H1 (cell line): ENCODE measurements around the gene SYNJ2. TPM values are rescaled to one million over a fixed set of nuclear protein-coding genes. Genes with fewer than 3 reads are reported as not detected.
A peak's percentile ranks its signal among the peaks of the same experiment; 100 is the strongest.

Source experiments
- CTCF ChIA-PET: fragments of 300-600 bp; sonication (Branson Sonifier 250); formaldehyde crosslinking; loops from one replicate; lab custom pipeline; 2021; ENCODE audit not compliant: partially characterized antibody; lab: Charles Lee
- POLR2A ChIA-PET: fragments of 300-600 bp; sonication (Branson Sonifier 250); formaldehyde crosslinking; loops from one replicate; lab custom pipeline; 2021; ENCODE audit warnings: inconsistent platforms; ENCODE audit not compliant: partially characterized antibody; lab: Charles Lee
- DNase-seq, 2 experiments: peaks; one replicate each; pipeline versions ENCODE4 v3.0.0 to v3.0.0-alpha.2; 2010 to 2022; ENCODE audit warnings: low spot score in 2 of 2, low read depth in 1 of 2, mixed read lengths in 1 of 2
- FAIRE-seq: peaks from 2 replicates; lab custom pipeline; 2011; peaks lifted over from hg19 to GRCh38; lab: Jason Lieb, UNC
- H2AFZ ChIP-seq: 2 replicates; pipeline ENCODE4 v1.8.1; 2012; ENCODE audit warnings: low read length, inconsistent platforms
- H2AK5ac ChIP-seq: 2 replicates; pipeline ENCODE4 v1.6.1; 2013; ENCODE audit warnings: low read depth, low read length
- H2BK120ac ChIP-seq: replicated peaks from 2 replicates; pipeline ENCODE3; 2013; ENCODE audit warnings: low read depth, low read length, inconsistent platforms
- H2BK12ac ChIP-seq: 2 replicates; pipeline ENCODE4 v1.6.1; 2013; ENCODE audit warnings: low read depth, low read length
- H2BK15ac ChIP-seq: 2 replicates; pipeline ENCODE4 v1.6.1; 2013; ENCODE audit warnings: low read length
- H2BK20ac ChIP-seq: 2 replicates; pipeline ENCODE4 v1.6.1; 2013; ENCODE audit warnings: low read length
- H2BK5ac ChIP-seq: 2 replicates; pipeline ENCODE4 v1.6.1; 2013; ENCODE audit warnings: low read depth, low read length
- H3K14ac ChIP-seq: 2 replicates; pipeline ENCODE4 v1.6.1; 2013; ENCODE audit warnings: inconsistent platforms; ENCODE audit not compliant: insufficient read length
- H3K18ac ChIP-seq: 2 replicates; pipeline ENCODE4 v1.6.1; 2013; ENCODE audit warnings: low read length; ENCODE audit errors: extremely low read depth
- H3K23ac ChIP-seq: 2 replicates; pipeline ENCODE4 v1.6.1; 2013; ENCODE audit warnings: inconsistent platforms; ENCODE audit not compliant: insufficient read length
- H3K23me2 ChIP-seq: 2 replicates; pipeline ENCODE4 v1.6.1; 2013; ENCODE audit warnings: low read depth, low read length
- H3K27ac ChIP-seq: 2 replicates; pipeline ENCODE4 v1.6.1; 2011; ENCODE audit warnings: low read depth, low read length, inconsistent platforms
- H3K27me3 ChIP-seq, 4 experiments: replicated peaks in 1 of 4; 1 replicate in 1 of 4; 2 replicates in 3 of 4; pipeline versions ENCODE4 v1.6.1 to v1.8.1; 2011 to 2013; ENCODE audit warnings: low read length in 3 of 4, mild to moderate bottlenecking in 3 of 4, inconsistent platforms in 2 of 4, mixed read lengths in 2 of 4, moderate library complexity in 1 of 4; ENCODE audit not compliant: control insufficient read depth in 3 of 4, insufficient read depth in 3 of 4; ENCODE audit errors: extremely low read depth in 1 of 4
- H3K36me3 ChIP-seq, 4 experiments: 2 replicates each; pipeline versions ENCODE4 v1.6.1 to v1.8.1; 2011 to 2013; ENCODE audit warnings: mild to moderate bottlenecking in 4 of 4, low read length in 3 of 4, moderate library complexity in 2 of 4, control low read depth in 1 of 4, inconsistent platforms in 1 of 4; ENCODE audit not compliant: insufficient read depth in 4 of 4, control insufficient read depth in 2 of 4
- H3K4ac ChIP-seq: replicated peaks from 2 replicates; pipeline ENCODE3; 2013; ENCODE audit warnings: low read length, low read depth, mixed read lengths, inconsistent platforms; ENCODE audit not compliant: insufficient read length
- H3K4me1 ChIP-seq, 4 experiments: replicated peaks in 1 of 4; 1 replicate in 1 of 4; 2 replicates in 3 of 4; pipeline versions ENCODE4 v1.6.1 to v1.8.1; 2011 to 2013; ENCODE audit warnings: low read length in 3 of 4, inconsistent platforms in 2 of 4, mixed read lengths in 1 of 4; ENCODE audit not compliant: insufficient read depth in 4 of 4, control insufficient read depth in 3 of 4
- H3K4me2 ChIP-seq, 2 experiments: 2 replicates each; pipeline versions ENCODE4 v1.6.1 to v1.8.1; 2011 to 2013; ENCODE audit warnings: low read depth in 2 of 2, low read length in 2 of 2, control low read depth in 1 of 2, inconsistent platforms in 1 of 2, mild to moderate bottlenecking in 1 of 2; ENCODE audit not compliant: insufficient read depth in 1 of 2
- H3K4me3 ChIP-seq, 4 experiments: fragments of 200-600, 300-600 bp in 1 of 4; sonication (generic), shearing (Covaris generic), sonication (Bioruptor Twin) in 1 of 4; 2 replicates each; pipeline versions ENCODE4 v1.5.1 to v1.8.1; 2011 to 2016; ENCODE audit warnings: low read length in 4 of 4, low read depth in 3 of 4, control low read depth in 2 of 4, inconsistent platforms in 2 of 4, mild to moderate bottlenecking in 2 of 4, mixed read lengths in 1 of 4, moderate library complexity in 1 of 4; ENCODE audit not compliant: insufficient read depth in 2 of 4; ENCODE audit errors: extremely low read depth in 1 of 4
- H3K56ac ChIP-seq: replicated peaks from 2 replicates; pipeline ENCODE3; 2013; ENCODE audit warnings: low read depth, mild to moderate bottlenecking, mixed read lengths, low read length, inconsistent platforms; ENCODE audit not compliant: insufficient read length
- H3K79me1 ChIP-seq: 2 replicates; pipeline ENCODE4 v1.6.1; 2013; ENCODE audit warnings: low read depth, low read length, control low read depth
- H3K79me2 ChIP-seq, 2 experiments: 2 replicates each; pipeline versions ENCODE4 v1.6.1 to v1.8.1; 2012 to 2013; ENCODE audit warnings: low read length in 2 of 2, mild to moderate bottlenecking in 2 of 2, inconsistent platforms in 1 of 2; ENCODE audit not compliant: insufficient read depth in 2 of 2, control insufficient read depth in 1 of 2
- H3K9ac ChIP-seq, 4 experiments: replicated peaks in 1 of 4; 1 replicate in 1 of 4; 2 replicates in 3 of 4; pipeline versions ENCODE4 v1.6.1 to v1.8.1; 2011 to 2013; ENCODE audit warnings: low read depth in 3 of 4, low read length in 3 of 4, control low read depth in 2 of 4, mild to moderate bottlenecking in 2 of 4, moderate library complexity in 2 of 4, inconsistent platforms in 1 of 4; ENCODE audit errors: extremely low read depth in 1 of 4
- H3K9me3 ChIP-seq, 2 experiments: 2 replicates each; pipeline versions ENCODE4 v1.6.1 to v1.8.1; 2012 to 2013; ENCODE audit warnings: mild to moderate bottlenecking in 2 of 2, moderate library complexity in 2 of 2, control low read depth in 1 of 2, inconsistent platforms in 1 of 2, low read depth in 1 of 2, low read length in 1 of 2, mixed read lengths in 1 of 2; ENCODE audit not compliant: insufficient read depth in 2 of 2
- H4K20me1 ChIP-seq, 2 experiments: replicated peaks in 1 of 2; 2 replicates each; pipeline versions ENCODE3 to v1.8.1; 2011 to 2013; ENCODE audit warnings: inconsistent platforms in 2 of 2, low read length in 2 of 2, mild to moderate bottlenecking in 1 of 2; ENCODE audit not compliant: insufficient read depth in 2 of 2, control insufficient read depth in 1 of 2
- H4K5ac ChIP-seq: 2 replicates; pipeline ENCODE4 v1.6.1; 2013; ENCODE audit warnings: low read length, low read depth, mixed read lengths, inconsistent platforms; ENCODE audit not compliant: insufficient read length
- H4K8ac ChIP-seq: 2 replicates; pipeline ENCODE4 v1.8.0; 2013; ENCODE audit warnings: mild to moderate bottlenecking, moderate library complexity, low read length, inconsistent platforms; ENCODE audit not compliant: insufficient read depth; ENCODE audit errors: extremely low read depth
- H4K91ac ChIP-seq: replicated peaks from 2 replicates; pipeline ENCODE3; 2013; ENCODE audit warnings: low read length, mixed read lengths, inconsistent platforms; ENCODE audit not compliant: insufficient read length
- ASH2L ChIP-seq: fragments of 200-600, 300-600 bp; sonication (generic); IDR thresholded peaks from one replicate; pipeline ENCODE4 v1.7.1; 2017; ENCODE audit warnings: low read length
- ATF3 ChIP-seq: IDR thresholded peaks from 2 replicates; pipeline ENCODE4 v1.6.1; 2011; ENCODE audit warnings: low read depth, mild to moderate bottlenecking, low read length; ENCODE audit not compliant: insufficient read depth
- CREB1 ChIP-seq: IDR thresholded peaks from 2 replicates; pipeline ENCODE4 v1.6.1; 2012; ENCODE audit warnings: inconsistent platforms
- HDAC6 ChIP-seq: IDR thresholded peaks from one replicate; pipeline ENCODE4 v1.7.1; 2012; ENCODE audit warnings: low read depth, mild to moderate bottlenecking, inconsistent platforms, low read length, moderate library complexity
- KDM4A ChIP-seq: IDR thresholded peaks from one replicate; pipeline ENCODE4 v1.7.1; 2012; ENCODE audit warnings: low read depth, mild to moderate bottlenecking, moderate library complexity, low read length, inconsistent platforms; ENCODE audit not compliant: severe bottlenecking
- MAX ChIP-seq: IDR thresholded peaks from 2 replicates; pipeline ENCODE4 v1.6.1; 2012; ENCODE audit warnings: inconsistent platforms
- NRF1 ChIP-seq: IDR thresholded peaks from 2 replicates; pipeline ENCODE4 v1.6.1; 2011; ENCODE audit warnings: mild to moderate bottlenecking, low read depth, low read length, improper control_type of control experiment
- SP1 ChIP-seq: IDR thresholded peaks from 2 replicates; pipeline ENCODE4 v1.6.1; 2011; ENCODE audit warnings: low read depth, low read length
- SUZ12 ChIP-seq: fragments of 200-600 bp; sonication (generic); IDR thresholded peaks from 2 replicates; pipeline ENCODE4 v1.6.1; 2012; ENCODE audit warnings: mild to moderate bottlenecking, inconsistent platforms, low read length, moderate library complexity, mixed read lengths
- WGBS, 2 experiments: shearing (Covaris generic) in 1 of 2; methylation state at CpG; one replicate each; pipeline versions ENCODE4 v1.1.6 to v1.1.7; 2013 to 2015; ENCODE audit warnings: low lambda C conversion rate in 2 of 2, mixed read lengths in 2 of 2, inconsistent platforms in 1 of 2, low coverage in 1 of 2, missing lambda C conversion rate in 1 of 2; ENCODE audit not compliant: insufficient replicate concordance in 2 of 2, insufficient coverage in 1 of 2, insufficient read length in 1 of 2; ENCODE audit errors: extremely low coverage in 1 of 2, missing lambda C conversion rate in 1 of 2; 5-methylcytosine and 5-hydroxymethylcytosine counted together
- polyA plus RNA-seq, 7 experiments: library from polyadenylated mRNA; depleted of rRNA in 3 of 7; stranded (reverse) in 5 of 7; unstranded in 2 of 7; fragments of >200 nt in 5 of 7; fragments of 200-250 nt in 2 of 7; gene quantifications; 1 replicate in 5 of 7; 2 replicates in 1 of 7; 4 replicates in 1 of 7; pipeline versions ENCODE4 v1.2.1 to v1.2.3, GENCODE V29; 2011 to 2013; ENCODE audit warnings: missing spikeins in 2 of 7, mixed read lengths in 2 of 7
- total RNA-seq: library from RNA; stranded (reverse); fragmentation: NEBNext Ultra II Directional; extraction: Animal tissue kit (Norgen Biotek cat#: 25700); gene quantifications from 2 replicates; pipeline ENCODE4 v1.2.1, GENCODE V29; 2021
- TF ChIP-seq, protein P1 (sequence below): IDR thresholded peaks from 2 replicates; pipeline ENCODE4 v1.6.1; 2012; ENCODE audit warnings: inconsistent platforms

SYNJ2 gene
- total and polyA plus RNA-seq, 2 of the 8 experiments (the other 6 are each of a cell fraction or from before 2014, with no cell fraction given) = 3.7 to 13.9 TPM

GRCh38 chr6:158060455-158061360 lies 79.0 kb downstream of the SYNJ2 start:
- Histone ChIP-seq H3K18ac (no peak overlapping the region; the same call in 1 of the 2 replicates), H2BK5ac (no peak overlapping the region), H3K27ac (0 out of 2 replicates have a peak overlapping the region, but pooled peaks have one; percentile 38), H3K79me2 (no peaks in the 10 kb centered on the region), H3K4ac (no peak overlapping the region), H3K4me3 (no peak overlapping the region), H2BK120ac (no peak overlapping the region), H3K27me3 (no peaks in the 10 kb centered on the region), H3K4me1 (peaks cover 0 to 5% (median 0%) of the 10 kb centered on the region in 4 experiments; a peak in 1 of 7 replicates), H3K14ac (no peak overlapping the region), H2BK20ac (no peak overlapping the region), H4K91ac (no peak overlapping the region), H2BK15ac (no peak overlapping the region), H3K79me1 (no peaks in the 10 kb centered on the region), H3K9ac (no peak overlapping the region), H2AK5ac (no peak overlapping the region), H3K56ac (no peak overlapping the region), H2BK12ac (no peak overlapping the region), H4K5ac (no peak overlapping the region), H3K23me2 (no peaks in the 10 kb centered on the region), H4K8ac (no peak overlapping the region), H3K4me2 (no peak overlapping the region), H2AFZ (no peak overlapping the region), H3K9me3 (no peaks in the 10 kb centered on the region), H3K23ac (no peak overlapping the region), H4K20me1 (no peaks in the 10 kb centered on the region), H3K36me3 (no peaks in the 10 kb centered on the region)
- POLR2A ChIA-PET = interaction anchor here (0.7 to 2.9 kb wide), 3 partner anchors 11 to 13 kb away, joined by 3 to 6 read pairs (median 3); no protein-coding TSS in a partner anchor
- CTCF ChIA-PET = interaction anchor here (0.6 to 6.4 kb wide), 8 partner anchors 8 to 85 kb away, joined by 3 to 54 read pairs (median 3); no protein-coding TSS in a partner anchor
- FAIRE-seq = no peak
- WGBS, 2 experiments = 94% methylated on average over 11 of the region's 11 CpGs; no CpG with 5 or more reads in 1 of the 2 experiments
- DNase-seq = no peak
- no peak for TF ChIP-seq CREB1
- TF ChIP-seq SP1 = no peak
- TF ChIP-seq, protein P1, sequence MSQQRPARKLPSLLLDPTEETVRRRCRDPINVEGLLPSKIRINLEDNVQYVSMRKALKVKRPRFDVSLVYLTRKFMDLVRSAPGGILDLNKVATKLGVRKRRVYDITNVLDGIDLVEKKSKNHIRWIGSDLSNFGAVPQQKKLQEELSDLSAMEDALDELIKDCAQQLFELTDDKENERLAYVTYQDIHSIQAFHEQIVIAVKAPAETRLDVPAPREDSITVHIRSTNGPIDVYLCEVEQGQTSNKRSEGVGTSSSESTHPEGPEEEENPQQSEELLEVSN = peak; percentile 51; the same call in 1 of the 2 replicates
- TF ChIP-seq SUZ12 = no peak
- no peak for TF ChIP-seq HDAC6
- TF ChIP-seq NRF1 = no peak
- TF ChIP-seq ASH2L = no peak
- TF ChIP-seq MAX = peak; percentile 36; the same call in 1 of the 2 replicates
- TF ChIP-seq KDM4A = no peak
- no peak for TF ChIP-seq ATF3
